HG03469 (cell line): ENCODE measurements around the gene SLC8A1.

Experiments
- ATAC-seq: cut with Tn5 transposase; IDR thresholded peaks from one replicate; pipeline ENCODE4 v1.9.1; 2021; ENCODE audit warnings: mild to moderate bottlenecking, moderate library complexity, moderate number of reproducible peaks; ENCODE audit not compliant: unreplicated experiment

SLC8A1 gene

GRCh38 chr2:40317761-40318160, 134.1 kb downstream of the SLC8A1 start:
- ATAC-seq, result no peak

GRCh38 chr2:40317046-40317445, 134.8 kb downstream of the SLC8A1 start:
- ATAC-seq, result no peak

- no peak for ATAC-seq
These were observed 135.3 kb downstream of the SLC8A1 start for GRCh38 chr2:40316620-40317019.

- ATAC-seq, result no peak
These were observed 136.2 kb downstream of the SLC8A1 start for GRCh38 chr2:40315683-40316082.

- ATAC-seq, result no peak
These were observed 140.9 kb downstream of the SLC8A1 start for GRCh38 chr2:40311026-40311425.

- ATAC-seq, result no peak
These were observed 141.6 kb downstream of the SLC8A1 start for GRCh38 chr2:40310303-40310702.

GRCh38 chr2:40304340-40304739, 147.6 kb downstream of the SLC8A1 start:
- no peak for ATAC-seq

GRCh38 chr2:40303746-40304145, 148.1 kb downstream of the SLC8A1 start:
- ATAC-seq, result no peak

- ATAC-seq, result no peak
These were observed 149.1 kb downstream of the SLC8A1 start for GRCh38 chr2:40302751-40303325.

- ATAC-seq, result no peak
These were observed 151.5 kb downstream of the SLC8A1 start for GRCh38 chr2:40300391-40300790.

- ATAC-seq, result no peak
These were observed 152.1 kb downstream of the SLC8A1 start for GRCh38 chr2:40299781-40300180.

GRCh38 chr2:40299173-40299572, 152.7 kb downstream of the SLC8A1 start:
- no peak for ATAC-seq

- no peak for ATAC-seq
These were observed 153.9 kb downstream of the SLC8A1 start for GRCh38 chr2:40298026-40298425.

GRCh38 chr2:40292291-40292690, 159.6 kb downstream of the SLC8A1 start:
- no peak for ATAC-seq

- no peak for ATAC-seq
These were observed 162.0 kb downstream of the SLC8A1 start for GRCh38 chr2:40289771-40290404.

- ATAC-seq, result no peak
These were observed 164.1 kb downstream of the SLC8A1 start for GRCh38 chr2:40287773-40288172.

- ATAC-seq, result no peak
These were observed 164.7 kb downstream of the SLC8A1 start for GRCh38 chr2:40287195-40287594.

- no peak for ATAC-seq
These were observed 165.2 kb downstream of the SLC8A1 start for GRCh38 chr2:40286721-40287120.

GRCh38 chr2:40285391-40285790, 166.5 kb downstream of the SLC8A1 start:
- no peak for ATAC-seq

GRCh38 chr2:40284797-40285196, 167.1 kb downstream of the SLC8A1 start:
- ATAC-seq, result no peak

- peak; percentile 33 for ATAC-seq
These were observed 168.6 kb downstream of the SLC8A1 start for GRCh38 chr2:40283111-40283909.

GRCh38 chr2:40282428-40282827, 169.5 kb downstream of the SLC8A1 start:
- ATAC-seq, result no peak
